Omental fat pad (tissue), 4 donors: Measurements from ENCODE around the gene DNHD1. TPM values are rescaled to one million over a fixed set of nuclear protein-coding genes. Genes with fewer than 3 reads are reported as not detected.

ENCODE experiments used
- ATAC-seq: fragments of 150-250 bp; one replicate; pipeline ENCODE4 v1.9.1; 2016; ENCODE audit warnings: mild to moderate bottlenecking, moderate library complexity; ENCODE audit not compliant: low FRiP score
- DNase-seq: peaks from one replicate; pipeline ENCODE4 v3.0.0-alpha.2; 2019; ENCODE audit warnings: low spot score
- total RNA-seq, 4 donors: library from RNA; depleted of rRNA; stranded (reverse); fragments of >200 nt; gene quantifications; one replicate each; pipeline ENCODE4 v1.1.0, GENCODE V29; 2016
- TF ChIP-seq, protein P1 (sequence below), 3 donors: fragments of 450-650 bp; IDR thresholded peaks; one replicate each; pipeline ENCODE4 v1.5.1; 2016 to 2017; ENCODE audit warnings: antibody characterized with exemption in 3 of 3, mild to moderate bottlenecking in 3 of 3, moderate library complexity in 2 of 3

DNHD1 gene
- total RNA-seq, 4 donors from 2014 or later = 11.7 to 20.5 (median 16.6) TPM

DNA sequence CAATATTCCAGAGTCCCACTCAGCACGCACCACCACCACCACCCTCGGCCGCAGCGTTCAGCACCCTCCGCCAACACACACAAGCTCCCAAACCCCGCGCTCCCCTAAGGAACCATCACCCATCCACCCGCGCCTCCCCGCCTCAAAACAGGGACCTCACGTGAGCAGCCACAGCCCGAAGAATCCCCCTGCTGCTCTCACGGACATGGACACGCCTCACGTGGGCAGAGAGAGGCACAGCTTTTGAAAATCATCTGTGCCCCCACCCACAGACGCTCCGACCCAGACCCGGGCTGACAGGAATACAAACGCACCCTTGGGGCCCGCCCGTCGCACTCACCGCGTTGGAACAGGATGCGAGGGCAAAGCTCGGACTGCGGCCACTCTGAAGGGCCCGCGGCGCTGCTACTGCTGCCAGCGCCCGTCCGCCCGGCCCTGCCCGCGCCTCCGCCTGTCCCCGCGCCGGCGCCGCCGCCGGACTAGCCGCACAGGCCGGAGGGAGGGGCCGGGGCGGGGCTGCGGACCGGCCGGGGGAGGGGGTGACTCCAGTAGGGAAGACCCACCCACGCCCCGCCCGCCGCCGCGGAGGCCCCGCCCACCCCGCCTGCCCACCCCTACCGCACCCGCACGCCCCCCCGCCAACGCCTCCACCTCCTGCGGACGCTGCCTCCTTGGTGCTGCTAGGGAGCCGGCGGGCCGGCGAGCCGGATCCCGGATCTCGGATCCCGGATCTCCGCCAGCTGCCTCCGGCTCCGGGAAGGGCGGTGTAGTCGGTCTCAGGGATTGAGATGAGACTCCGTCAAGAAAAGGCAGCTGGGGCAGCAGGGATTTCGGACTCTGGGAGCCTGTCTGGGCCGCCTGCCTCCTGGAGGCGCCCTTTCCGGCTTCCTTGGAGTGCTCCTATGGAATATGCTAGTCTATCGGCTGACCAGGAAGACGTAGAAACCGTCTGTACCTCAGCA lies 23.3 kb upstream of the DNHD1 start, which contains the start of gene TRIM3:
TRIM3 (minus strand) TSS at position 491 of the 962 bp plus-strand sequence. CDS start 8,246 bp downstream, outside the sequence.
- TF ChIP-seq, protein P1, sequence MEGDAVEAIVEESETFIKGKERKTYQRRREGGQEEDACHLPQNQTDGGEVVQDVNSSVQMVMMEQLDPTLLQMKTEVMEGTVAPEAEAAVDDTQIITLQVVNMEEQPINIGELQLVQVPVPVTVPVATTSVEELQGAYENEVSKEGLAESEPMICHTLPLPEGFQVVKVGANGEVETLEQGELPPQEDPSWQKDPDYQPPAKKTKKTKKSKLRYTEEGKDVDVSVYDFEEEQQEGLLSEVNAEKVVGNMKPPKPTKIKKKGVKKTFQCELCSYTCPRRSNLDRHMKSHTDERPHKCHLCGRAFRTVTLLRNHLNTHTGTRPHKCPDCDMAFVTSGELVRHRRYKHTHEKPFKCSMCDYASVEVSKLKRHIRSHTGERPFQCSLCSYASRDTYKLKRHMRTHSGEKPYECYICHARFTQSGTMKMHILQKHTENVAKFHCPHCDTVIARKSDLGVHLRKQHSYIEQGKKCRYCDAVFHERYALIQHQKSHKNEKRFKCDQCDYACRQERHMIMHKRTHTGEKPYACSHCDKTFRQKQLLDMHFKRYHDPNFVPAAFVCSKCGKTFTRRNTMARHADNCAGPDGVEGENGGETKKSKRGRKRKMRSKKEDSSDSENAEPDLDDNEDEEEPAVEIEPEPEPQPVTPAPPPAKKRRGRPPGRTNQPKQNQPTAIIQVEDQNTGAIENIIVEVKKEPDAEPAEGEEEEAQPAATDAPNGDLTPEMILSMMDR (IDR thresholded peaks at IDR 0.05) = no peak
- peak; percentile 72 for DNase-seq
- ATAC-seq = peak; percentile 80

DNA sequence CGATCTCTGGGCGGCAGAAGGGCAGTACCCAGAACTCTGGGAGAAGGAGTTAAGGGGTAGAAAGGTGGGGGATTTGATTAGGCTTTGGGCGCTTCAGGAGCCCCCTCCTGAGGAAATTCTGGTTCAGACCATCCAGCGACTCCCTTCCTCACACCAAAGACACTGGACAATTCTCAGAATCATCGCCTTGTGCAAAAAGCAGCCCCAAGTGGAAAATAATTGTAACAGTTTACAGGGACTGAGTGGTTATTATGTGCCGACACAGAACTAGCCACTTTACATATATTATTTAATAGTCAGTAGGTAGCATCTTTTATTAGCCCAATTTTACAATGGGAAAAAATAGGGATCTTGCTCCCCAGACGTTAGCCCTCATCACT lies 22.7 kb upstream of the DNHD1 start:
- ATAC-seq (no peak), DNase-seq (no peak)
- TF ChIP-seq, protein P1 (IDR thresholded peaks at IDR 0.05) = no peak

DNA sequence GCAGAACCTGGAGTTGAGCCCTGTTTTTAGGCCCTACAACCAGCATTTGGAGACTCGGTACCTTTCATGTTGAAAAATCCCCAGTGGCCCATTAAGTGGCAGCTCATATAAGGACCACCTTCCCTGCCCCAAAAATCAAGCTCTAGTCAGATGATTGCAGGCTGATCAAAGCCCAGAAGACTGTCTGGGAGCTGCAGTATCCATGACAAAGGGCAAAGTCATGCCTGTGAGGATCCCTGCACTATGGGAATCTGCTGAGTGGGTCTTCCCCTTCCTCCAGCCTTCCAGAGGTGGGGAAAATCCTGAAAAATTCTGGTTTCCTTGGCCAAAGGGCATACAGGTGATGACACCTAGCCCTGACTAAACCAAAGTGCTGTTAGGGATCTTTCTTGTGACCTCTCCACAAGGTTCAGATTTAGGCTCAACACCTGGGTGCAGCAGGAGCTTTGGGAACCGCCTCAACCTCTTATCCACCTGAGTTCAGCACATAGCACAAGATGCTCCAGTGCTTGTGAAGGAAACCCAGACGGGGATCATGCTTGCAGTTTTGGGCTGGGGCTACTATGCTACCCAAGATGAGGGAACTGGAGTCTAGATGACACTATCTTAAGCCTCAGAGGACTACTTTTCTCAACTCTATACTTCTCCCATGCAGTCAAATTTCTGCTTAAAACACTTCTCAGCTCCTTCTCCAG lies 22.1 kb upstream of the DNHD1 start:
- no peak for DNase-seq
- ATAC-seq = no peak
- TF ChIP-seq, protein P1 (IDR thresholded peaks at IDR 0.05) = no peak

DNA sequence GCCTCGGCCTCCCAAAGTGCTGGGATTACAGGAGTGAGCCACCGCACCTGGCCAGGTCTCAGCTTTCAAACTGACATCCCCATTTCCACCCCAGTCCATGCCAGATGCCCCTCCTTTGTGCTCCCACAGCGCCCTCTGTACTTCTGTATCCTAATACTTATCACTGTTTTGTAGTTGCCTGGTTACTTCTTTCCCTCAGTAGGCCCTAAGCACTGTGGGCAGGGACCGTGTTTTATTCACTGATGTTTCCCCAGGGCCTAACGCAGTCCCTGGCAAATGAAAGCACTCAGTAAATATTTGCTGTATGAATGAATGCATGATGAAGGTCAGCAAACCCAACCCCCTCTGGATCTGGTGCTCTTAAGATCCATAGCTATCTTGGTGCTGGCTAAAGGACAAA lies 21.1 kb upstream of the DNHD1 start:
- TF ChIP-seq, protein P1 (IDR thresholded peaks at IDR 0.05) = no peak
- no peak for DNase-seq
- ATAC-seq = no peak

DNA sequence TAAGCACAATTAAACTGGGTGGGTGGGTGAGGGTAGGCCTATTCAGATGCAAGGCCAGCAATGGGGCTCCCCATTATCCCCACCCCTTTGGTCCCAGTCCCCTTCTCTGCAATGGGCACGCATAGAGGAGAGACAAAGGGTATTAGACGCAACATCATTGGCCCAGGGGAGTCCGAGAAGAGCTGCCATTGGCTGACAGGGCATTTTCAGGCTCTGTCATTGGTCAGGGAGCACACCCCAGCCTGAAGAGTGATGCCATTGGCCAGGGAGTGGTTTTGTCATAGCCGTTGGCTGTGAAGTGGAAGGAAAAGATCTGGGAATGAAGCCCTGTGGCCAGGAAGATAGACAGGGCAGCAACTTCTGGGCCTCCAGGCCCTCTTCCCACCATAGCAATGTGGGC lies 20.5 kb upstream of the DNHD1 start:
- DNase-seq (no peak), ATAC-seq (no peak)
- TF ChIP-seq, protein P1 (IDR thresholded peaks at IDR 0.05) = no peak

DNA sequence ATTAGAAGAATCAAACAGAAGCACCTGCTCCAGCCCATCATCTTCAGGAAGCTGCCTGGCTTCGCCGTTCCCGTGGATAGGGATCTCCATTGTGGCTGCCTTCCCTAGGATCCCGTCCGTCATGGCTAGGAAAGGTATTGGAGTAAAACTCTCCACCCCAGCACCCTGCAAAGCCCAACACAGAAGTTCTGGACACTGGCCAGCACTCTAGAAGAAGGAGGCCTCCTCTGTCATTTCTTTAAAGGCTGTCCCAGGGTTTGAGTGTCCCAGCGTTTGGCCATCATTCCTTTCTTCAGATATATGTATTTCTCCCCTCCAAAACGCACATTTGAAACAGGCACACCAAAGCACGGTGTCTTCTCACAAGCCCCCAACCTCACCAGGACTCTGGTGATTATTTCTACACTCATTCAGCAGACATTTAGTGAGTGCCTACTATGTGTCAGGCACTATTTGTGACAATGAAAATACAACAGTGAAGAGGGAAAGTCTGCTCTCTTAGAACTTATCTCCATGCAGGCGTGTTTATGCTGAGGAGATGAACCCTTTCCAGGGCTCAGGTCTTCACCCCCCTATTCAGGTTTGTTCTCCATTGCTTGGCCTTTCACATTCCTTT lies 16.7 kb upstream of the DNHD1 start:
- ATAC-seq (no peak), DNase-seq (no peak)
- TF ChIP-seq, protein P1 (IDR thresholded peaks at IDR 0.05) = no peak
